ENCODE measurements around the gene CUL7. TPM values are rescaled to one million over a fixed set of nuclear protein-coding genes. Genes with fewer than 3 reads are reported as not detected.

Gene CUL7
- total RNA-seq, 1 experiment from 2014 or later = 34.1 TPM

DNA sequence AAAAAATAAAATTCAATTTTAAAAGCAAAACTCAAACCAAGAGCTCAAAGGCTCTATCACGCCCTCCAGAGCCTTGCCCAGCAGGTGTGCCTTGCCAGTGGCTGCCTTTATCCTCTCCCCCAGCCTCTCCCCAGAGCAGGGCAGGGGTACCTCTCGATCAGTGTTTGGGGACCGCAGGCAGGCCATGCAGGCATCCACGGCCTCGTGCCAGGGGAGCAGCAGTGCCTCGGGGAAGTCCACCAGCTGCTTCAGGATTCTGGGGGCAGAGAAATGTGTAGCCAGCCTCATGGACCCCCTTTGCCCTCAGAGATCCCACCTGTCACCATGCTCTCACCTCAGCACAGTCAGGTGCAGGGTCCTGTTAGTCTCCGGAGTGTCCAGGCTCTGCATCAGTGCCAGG lies 5.7 kb downstream of the CUL7 start:
- TF ChIP-seq CBX3 (IDR thresholded peaks at IDR 0.05; ENCODE audit: low read depth) (no peak), POLR2A (IDR thresholded peaks at IDR 0.05; ENCODE audit: borderline replicate concordance, extremely low read depth, insufficient read depth, insufficient read length) (no peak), CEBPB (IDR thresholded peaks at IDR 0.05; ENCODE audit: low read depth) (no peak), SIN3A (IDR thresholded peaks at IDR 0.05; ENCODE audit: low read depth) (no peak), EGR1 (IDR thresholded peaks at IDR 0.05; ENCODE audit: low read depth) (no peak)

DNA sequence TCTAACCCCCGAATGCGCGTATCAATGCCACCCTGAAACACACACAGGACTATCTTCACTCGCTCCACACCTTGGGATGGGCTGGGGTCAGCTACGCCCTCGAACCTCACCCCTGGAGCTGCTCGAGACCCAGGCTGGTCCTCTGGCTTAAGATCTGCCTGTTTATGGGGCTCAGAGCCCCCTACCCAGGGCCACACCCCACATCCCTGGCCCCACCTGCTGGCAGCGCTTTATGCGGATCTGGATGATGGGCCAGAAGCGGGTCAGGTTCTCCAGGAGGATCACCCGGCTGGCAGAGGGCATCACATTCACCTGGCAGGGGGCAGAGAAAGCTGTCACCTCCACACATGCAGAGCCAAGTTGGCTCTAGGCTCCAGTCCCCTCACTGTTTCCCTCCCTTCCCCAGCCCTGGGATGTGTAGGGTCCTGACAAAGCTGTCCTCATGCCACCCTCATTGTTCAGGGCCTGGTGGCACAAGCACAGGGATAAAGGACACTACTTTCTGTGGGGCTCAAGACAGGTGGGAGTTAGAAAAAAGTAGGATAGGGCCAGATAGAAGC lies 8.2 kb downstream of the CUL7 start:
- ChIA-PET RAD21 (ENCODE audit: low non-redundant PET in 1 of 2, low total read pairs in 2 of 2, uncharacterized antibody in 2 of 2, unreplicated experiment in 2 of 2) (no interaction called here), CTCF (no interaction called here), POLR2A (no interaction called here)
- Histone ChIP-seq H2AFZ (ENCODE audit: low read depth, low read length, poor library complexity, severe bottlenecking) (no peak overlapping the region), H3K9me2 (ENCODE audit: insufficient read depth) (no peaks in the 10 kb centered on the region), H3K4me1 (ENCODE audit: control insufficient read depth in 1 of 2, insufficient read depth in 2 of 2, low read length in 2 of 2) (no peaks in the 10 kb centered on the region), H3K4me3 (replicated peaks in 1 of 2; ENCODE audit: low read depth in 1 of 2, low read length in 2 of 2) (no peak overlapping the region), H3K27ac (ENCODE audit: low read depth, low read length) (no peak overlapping the region), H4K20me1 (ENCODE audit: insufficient read depth) (no peaks in the 10 kb centered on the region), H3K4me2 (ENCODE audit: low read length) (no peak overlapping the region), H3K27me3 (ENCODE audit: insufficient read depth, low read length) (no peaks in the 10 kb centered on the region), H3K9ac (ENCODE audit: low read length) (no peak overlapping the region), H3K9me3 (ENCODE audit: control insufficient read depth in 1 of 2, insufficient read depth in 1 of 2, low read depth in 1 of 2, low read length in 2 of 2) (no peaks in the 10 kb centered on the region), H3K36me3 (ENCODE audit: control insufficient read depth in 1 of 2, insufficient read depth in 2 of 2, low read length in 2 of 2) (peaks cover 5 to 15% of the 10 kb centered on the region in 2 experiments; a peak in 3 of 4 replicates), H3K79me2 (ENCODE audit: insufficient read depth, low read length) (no peaks in the 10 kb centered on the region)
- ATAC-seq (no peak), DNase-seq (ENCODE audit: low read depth, low spot score) (no peak)
- intact Hi-C loops (cut with micrococcal nuclease) = no loop called here
- BruUV-seq (replicated peaks) = no TSS peak
- TF ChIP-seq SRF (IDR thresholded peaks at IDR 0.05; ENCODE audit: low read depth) (no peak), ELF1 (IDR thresholded peaks at IDR 0.05; ENCODE audit: borderline replicate concordance, low read depth) (no peak), JUND (IDR thresholded peaks at IDR 0.05) (no peak), SP1 (IDR thresholded peaks at IDR 0.05; ENCODE audit: low read depth) (no peak), POLR2AphosphoS5 (IDR thresholded peaks at IDR 0.05; ENCODE audit: low read depth, low read length) (no peak), EZH2 (IDR thresholded peaks at IDR 0.05) (no peak), YY1 (IDR thresholded peaks at IDR 0.05; ENCODE audit: extremely low read depth, insufficient replicate concordance, low read depth, low read length) (no peak), SIN3A (IDR thresholded peaks at IDR 0.05; ENCODE audit: low read depth) (no peak), FOSL1 (IDR thresholded peaks at IDR 0.05; ENCODE audit: low read depth) (no peak), POLR2A (IDR thresholded peaks at IDR 0.05; ENCODE audit: borderline replicate concordance, extremely low read depth, insufficient read depth, insufficient read length) (no peak), ZFX (IDR thresholded peaks at IDR 0.05) (no peak), ZNF274 (IDR thresholded peaks at IDR 0.05; ENCODE audit: low read depth, low read length) (no peak)
- TF ChIP-seq, protein P1, sequence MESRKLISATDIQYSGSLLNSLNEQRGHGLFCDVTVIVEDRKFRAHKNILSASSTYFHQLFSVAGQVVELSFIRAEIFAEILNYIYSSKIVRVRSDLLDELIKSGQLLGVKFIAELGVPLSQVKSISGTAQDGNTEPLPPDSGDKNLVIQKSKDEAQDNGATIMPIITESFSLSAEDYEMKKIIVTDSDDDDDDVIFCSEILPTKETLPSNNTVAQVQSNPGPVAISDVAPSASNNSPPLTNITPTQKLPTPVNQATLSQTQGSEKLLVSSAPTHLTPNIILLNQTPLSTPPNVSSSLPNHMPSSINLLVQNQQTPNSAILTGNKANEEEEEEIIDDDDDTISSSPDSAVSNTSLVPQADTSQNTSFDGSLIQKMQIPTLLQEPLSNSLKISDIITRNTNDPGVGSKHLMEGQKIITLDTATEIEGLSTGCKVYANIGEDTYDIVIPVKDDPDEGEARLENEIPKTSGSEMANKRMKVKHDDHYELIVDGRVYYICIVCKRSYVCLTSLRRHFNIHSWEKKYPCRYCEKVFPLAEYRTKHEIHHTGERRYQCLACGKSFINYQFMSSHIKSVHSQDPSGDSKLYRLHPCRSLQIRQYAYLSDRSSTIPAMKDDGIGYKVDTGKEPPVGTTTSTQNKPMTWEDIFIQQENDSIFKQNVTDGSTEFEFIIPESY (IDR thresholded peaks at IDR 0.05; ENCODE audit: extremely low read depth, insufficient replicate concordance, low read length) = no peak
- TF ChIP-seq, protein P2, sequence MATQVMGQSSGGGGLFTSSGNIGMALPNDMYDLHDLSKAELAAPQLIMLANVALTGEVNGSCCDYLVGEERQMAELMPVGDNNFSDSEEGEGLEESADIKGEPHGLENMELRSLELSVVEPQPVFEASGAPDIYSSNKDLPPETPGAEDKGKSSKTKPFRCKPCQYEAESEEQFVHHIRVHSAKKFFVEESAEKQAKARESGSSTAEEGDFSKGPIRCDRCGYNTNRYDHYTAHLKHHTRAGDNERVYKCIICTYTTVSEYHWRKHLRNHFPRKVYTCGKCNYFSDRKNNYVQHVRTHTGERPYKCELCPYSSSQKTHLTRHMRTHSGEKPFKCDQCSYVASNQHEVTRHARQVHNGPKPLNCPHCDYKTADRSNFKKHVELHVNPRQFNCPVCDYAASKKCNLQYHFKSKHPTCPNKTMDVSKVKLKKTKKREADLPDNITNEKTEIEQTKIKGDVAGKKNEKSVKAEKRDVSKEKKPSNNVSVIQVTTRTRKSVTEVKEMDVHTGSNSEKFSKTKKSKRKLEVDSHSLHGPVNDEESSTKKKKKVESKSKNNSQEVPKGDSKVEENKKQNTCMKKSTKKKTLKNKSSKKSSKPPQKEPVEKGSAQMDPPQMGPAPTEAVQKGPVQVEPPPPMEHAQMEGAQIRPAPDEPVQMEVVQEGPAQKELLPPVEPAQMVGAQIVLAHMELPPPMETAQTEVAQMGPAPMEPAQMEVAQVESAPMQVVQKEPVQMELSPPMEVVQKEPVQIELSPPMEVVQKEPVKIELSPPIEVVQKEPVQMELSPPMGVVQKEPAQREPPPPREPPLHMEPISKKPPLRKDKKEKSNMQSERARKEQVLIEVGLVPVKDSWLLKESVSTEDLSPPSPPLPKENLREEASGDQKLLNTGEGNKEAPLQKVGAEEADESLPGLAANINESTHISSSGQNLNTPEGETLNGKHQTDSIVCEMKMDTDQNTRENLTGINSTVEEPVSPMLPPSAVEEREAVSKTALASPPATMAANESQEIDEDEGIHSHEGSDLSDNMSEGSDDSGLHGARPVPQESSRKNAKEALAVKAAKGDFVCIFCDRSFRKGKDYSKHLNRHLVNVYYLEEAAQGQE (IDR thresholded peaks at IDR 0.05; ENCODE audit: low read depth) = no peak

More for the DNA sequence above, 5.7 kb downstream of the CUL7 start:
- Histone ChIP-seq H3K9ac (ENCODE audit: low read length) (no peak overlapping the region), H3K4me1 (ENCODE audit: control insufficient read depth in 1 of 2, insufficient read depth in 2 of 2, low read length in 2 of 2) (peaks cover 0 to 9% of the 10 kb centered on the region in 2 experiments; a peak in 3 of 4 replicates), H2AFZ (ENCODE audit: low read depth, low read length, poor library complexity, severe bottlenecking) (no peak overlapping the region), H3K27me3 (ENCODE audit: insufficient read depth, low read length) (no peaks in the 10 kb centered on the region), H3K9me2 (ENCODE audit: insufficient read depth) (no peaks in the 10 kb centered on the region), H3K36me3 (ENCODE audit: control insufficient read depth in 1 of 2, insufficient read depth in 2 of 2, low read length in 2 of 2) (peaks cover 5 to 17% of the 10 kb centered on the region in 2 experiments; a peak in 3 of 4 replicates), H3K79me2 (ENCODE audit: insufficient read depth, low read length) (peaks cover 16% of the 10 kb centered on the region), H3K27ac (ENCODE audit: low read depth, low read length) (no peak overlapping the region), H3K4me2 (ENCODE audit: low read length) (no peak overlapping the region), H3K4me3 (replicated peaks in 1 of 2; ENCODE audit: low read depth in 1 of 2, low read length in 2 of 2) (no peak overlapping the region), H3K9me3 (ENCODE audit: control insufficient read depth in 1 of 2, insufficient read depth in 1 of 2, low read depth in 1 of 2, low read length in 2 of 2) (no peaks in the 10 kb centered on the region), H4K20me1 (ENCODE audit: insufficient read depth) (no peaks in the 10 kb centered on the region)
- BruUV-seq (replicated peaks) = no TSS peak
- no peak for ATAC-seq
- ChIA-PET POLR2A (no interaction called here), CTCF (interaction anchor here (0.5 kb wide), 1 partner anchor 319 kb away, joined by 4 read pairs; no protein-coding TSS in a partner anchor), RAD21 (ENCODE audit: low non-redundant PET in 1 of 2, low total read pairs in 2 of 2, uncharacterized antibody in 2 of 2, unreplicated experiment in 2 of 2) (no interaction called here)
- DNase-seq (ENCODE audit: low read depth, low spot score) = no peak
- intact Hi-C loops (cut with micrococcal nuclease) = no loop called here

Measured in HCT116 (cell line).